Sigmoid colon (tissue), 7 donors: ENCODE measurements around the gene BRIX1. TPM values are rescaled to one million over a fixed set of nuclear protein-coding genes. Genes with fewer than 3 reads are reported as not detected.

ENCODE experiments used
- DNase-seq: peaks from one replicate; pipeline ENCODE4 v3.0.0-alpha.2; 2019
- H3K27ac ChIP-seq, 4 donors: fragments of 200-600 bp; sonication (generic); one replicate each; pipeline ENCODE4 v1.5.1; 2016 to 2019; ENCODE audit warnings: mild to moderate bottlenecking in 1 of 4
- H3K27me3 ChIP-seq, 3 donors: fragments of 200-600 bp; sonication (generic); one replicate each; pipeline ENCODE4 v1.5.1; 2019; ENCODE audit warnings: mild to moderate bottlenecking in 1 of 3
- H3K36me3 ChIP-seq, 4 donors: fragments of 200-600 bp; sonication (generic); one replicate each; pipeline ENCODE4 v1.5.1; 2016 to 2019
- H3K4me1 ChIP-seq, 4 donors: fragments of 200-600 bp; sonication (generic); one replicate each; pipeline ENCODE4 v1.5.1; 2017 to 2019
- H3K4me3 ChIP-seq, 4 donors: fragments of 200-600 bp; sonication (generic); one replicate each; pipeline ENCODE4 v1.5.1; 2017 to 2019; ENCODE audit warnings: mild to moderate bottlenecking in 2 of 4, moderate library complexity in 1 of 4
- H3K9me3 ChIP-seq, 4 donors: fragments of 200-600 bp in 3 of 4; sonication (generic) in 3 of 4; one replicate each; pipeline versions ENCODE4 v1.5.1 to v1.6.1; 2013 to 2019
- CTCF ChIP-seq, 4 experiments: fragments of 450-650 bp in 3 of 4; fragments of 200-600 bp in 1 of 4; IDR thresholded peaks; one replicate each; pipeline ENCODE4 v1.5.1; 2016 to 2019; ENCODE audit warnings: antibody characterized with exemption in 4 of 4, mild to moderate bottlenecking in 3 of 4, moderate library complexity in 2 of 4
- EP300 ChIP-seq, 4 donors: sonication (generic); formaldehyde crosslinking; IDR thresholded peaks; one replicate each; pipeline ENCODE4 v1.6.1; 2017; ENCODE audit warnings: antibody characterized with exemption in 4 of 4
- POLR2A ChIP-seq, 2 donors: fragments of 450-650 bp; IDR thresholded peaks; one replicate each; pipeline ENCODE4 v1.6.1; 2016; ENCODE audit warnings: antibody characterized with exemption in 2 of 2, mild to moderate bottlenecking in 2 of 2, moderate library complexity in 2 of 2
- POLR2AphosphoS5 ChIP-seq, 4 donors: sonication (generic); formaldehyde crosslinking; IDR thresholded peaks; one replicate each; pipeline ENCODE4 v1.6.1; 2017; ENCODE audit warnings: antibody characterized with exemption in 4 of 4
- WGBS, 2 donors: extraction: QIAGEN DNeasy Blood & Tissue Kit; methylation state at CpG; one replicate each; pipeline ENCODE4 v1.1.7; 2013; 5-methylcytosine and 5-hydroxymethylcytosine counted together
- intact Hi-C: fragments of 100-400 bp; cut with DNase I; formaldehyde crosslinking; loops from one replicate; pipeline ENCODE4 v1.15.1; 2023
- polyA plus RNA-seq, 3 donors: library from polyadenylated mRNA; stranded (reverse); fragments of 200-250 nt; gene quantifications; one replicate each; pipeline ENCODE4 v1.2.3, GENCODE V29; 2013
- total RNA-seq, 4 donors: library from RNA; depleted of rRNA; stranded (reverse); fragments of >200 nt; gene quantifications; one replicate each; pipeline ENCODE4 v1.1.0, GENCODE V29; 2016
- donor health status: healthy with polysubstance abuse.
- donor health status: Bipolar disorder and iron deficiency.
- donor health status: healthy.

BRIX1 gene, protein sequence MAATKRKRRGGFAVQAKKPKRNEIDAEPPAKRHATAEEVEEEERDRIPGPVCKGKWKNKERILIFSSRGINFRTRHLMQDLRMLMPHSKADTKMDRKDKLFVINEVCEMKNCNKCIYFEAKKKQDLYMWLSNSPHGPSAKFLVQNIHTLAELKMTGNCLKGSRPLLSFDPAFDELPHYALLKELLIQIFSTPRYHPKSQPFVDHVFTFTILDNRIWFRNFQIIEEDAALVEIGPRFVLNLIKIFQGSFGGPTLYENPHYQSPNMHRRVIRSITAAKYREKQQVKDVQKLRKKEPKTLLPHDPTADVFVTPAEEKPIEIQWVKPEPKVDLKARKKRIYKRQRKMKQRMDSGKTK
- total RNA-seq (10 to 100 TPM in 3 of 4 donors, 1 to 10 TPM in 1; 8.6 to 26.0 (median 20.3) TPM), polyA plus RNA-seq (10 to 100 TPM; 13.2 to 20.8 (median 14.3) TPM)

DNA sequence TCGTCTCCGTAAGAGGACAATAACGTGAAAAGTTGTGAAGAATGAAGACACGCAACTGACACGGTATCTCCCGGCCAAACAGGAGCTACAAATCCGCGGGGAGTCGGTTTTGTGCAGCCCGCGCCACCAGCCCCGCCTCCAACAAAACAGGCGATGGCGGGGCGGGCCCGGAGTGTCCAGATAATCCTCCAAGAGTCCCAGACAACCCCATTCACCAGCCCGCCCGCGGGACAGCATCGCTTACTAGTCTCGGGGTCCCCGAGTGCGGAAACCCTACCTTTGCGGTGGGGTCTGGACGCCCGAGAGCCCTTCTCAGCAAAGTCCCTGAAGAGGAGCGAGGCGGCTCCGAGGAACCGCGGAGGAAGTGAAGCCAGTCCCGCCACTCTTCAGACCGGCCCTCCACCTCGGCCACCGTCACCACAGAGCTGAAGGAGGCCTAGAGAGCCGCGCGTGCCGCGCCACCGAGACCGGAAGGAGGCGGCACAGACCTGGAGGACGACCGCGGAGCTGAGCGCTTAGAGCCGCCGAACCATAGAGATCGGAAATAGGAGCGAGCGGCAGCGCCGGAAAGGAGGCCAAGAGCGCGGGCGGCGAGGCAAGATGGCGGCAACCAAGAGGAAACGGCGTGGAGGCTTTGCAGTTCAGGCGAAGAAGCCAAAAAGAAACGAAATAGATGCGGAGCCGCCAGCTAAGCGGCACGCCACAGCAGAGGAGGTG lies at the start of gene BRIX1, which contains the start of gene RAD1:
TSS of gene BRIX1 (plus strand) at position 573 of the 717 bp plus-strand sequence. CDS start at position 601, 28 bp downstream.
TSS of gene RAD1 (minus strand) at position 366 of the 717 bp plus-strand sequence. CDS start 612 bp downstream, outside the sequence.
- H3K36me3 ChIP-seq, result peaks cover 4 to 34% (median 14%) of the 10 kb centered on the region in 4 donors
- peak within 1 kb of the TSS; percentile 87 to 93 (median 90) for H3K27ac ChIP-seq
- TF ChIP-seq POLR2A (IDR thresholded peaks at IDR 0.05) (peak; percentile 76 to 79), EP300 (IDR thresholded peaks at IDR 0.05) (no peak), POLR2AphosphoS5 (IDR thresholded peaks at IDR 0.05) (peak; percentile 64 to 92 (median 88))
- peaks cover 0 to 43% (median 36%) of the 10 kb centered on the region in 4 donors for H3K4me1 ChIP-seq
- H3K27me3 ChIP-seq, result no peaks in the 10 kb centered on the region
- WGBS, 2 donors, result 0% methylated on average over 67 of the region's 67 CpGs
- H3K9me3 ChIP-seq, result no peaks in the 10 kb centered on the region
- peak within 1 kb of the TSS; percentile 72 to 99 (median 85) for H3K4me3 ChIP-seq
- intact Hi-C loops, result loop anchor here (1.0 to 10.0 kb wide), 4 partner anchors 15 to 1470 kb away; partner anchors contain the start of genes AMACR, RAI14 and TARS1
- peak; percentile 97 for DNase-seq

- TF ChIP-seq CTCF (IDR thresholded peaks at IDR 0.05), result no peak
- no peak for TF ChIP-seq EP300 (IDR thresholded peaks at IDR 0.05)
- TF ChIP-seq POLR2A (IDR thresholded peaks at IDR 0.05), result no peak
- TF ChIP-seq POLR2AphosphoS5 (IDR thresholded peaks at IDR 0.05), result no peak
- Histone ChIP-seq H3K36me3 (no peaks in the 10 kb centered on the region), H3K27ac (no peak overlapping the region), H3K4me1 (no peaks in the 10 kb centered on the region), H3K4me3 (no peak overlapping the region), H3K9me3 (no peaks in the 10 kb centered on the region), H3K27me3 (no peaks in the 10 kb centered on the region)
- no peak for DNase-seq
- 86% methylated on average over 3 of the region's 3 CpGs for WGBS, 2 donors
- intact Hi-C loops, result no loop called here
Measured at GRCh38 chr5:34866989-34867471, 48.5 kb upstream of the BRIX1 start.

- Histone ChIP-seq H3K27me3 (no peaks in the 10 kb centered on the region), H3K36me3 (no peaks in the 10 kb centered on the region), H3K4me1 (no peaks in the 10 kb centered on the region), H3K27ac (no peak overlapping the region), H3K4me3 (no peak overlapping the region), H3K9me3 (no peaks in the 10 kb centered on the region)
- no peak for DNase-seq
- 93 to 94% methylated on average over 3 of the region's 3 CpGs for WGBS, 2 donors
- intact Hi-C loops, result no loop called here
- TF ChIP-seq EP300 (IDR thresholded peaks at IDR 0.05) (no peak), CTCF (IDR thresholded peaks at IDR 0.05) (no peak), POLR2AphosphoS5 (IDR thresholded peaks at IDR 0.05) (no peak), POLR2A (IDR thresholded peaks at IDR 0.05) (no peak)
Measured at GRCh38 chr5:34867660-34868059, 47.9 kb upstream of the BRIX1 start.

DNA sequence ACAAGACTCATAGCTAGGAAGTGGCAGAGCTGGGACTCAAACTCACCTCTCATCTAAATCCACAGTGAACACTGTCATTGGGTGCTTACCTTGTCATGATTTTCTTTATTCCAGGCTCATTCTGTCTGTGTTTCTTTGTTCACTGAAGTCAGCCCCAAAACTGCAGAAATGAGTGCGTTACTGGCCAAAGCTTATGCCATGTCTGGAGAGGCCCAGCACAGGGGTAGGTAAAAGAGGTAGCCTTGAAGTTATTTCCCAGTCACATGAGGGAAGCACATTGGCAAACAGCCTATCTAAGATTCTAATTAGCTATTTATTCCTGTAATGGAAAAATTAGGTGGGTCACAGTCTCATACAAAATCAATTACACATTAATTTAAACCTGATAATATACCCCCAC lies 46.7 kb upstream of the BRIX1 start:
- Histone ChIP-seq H3K27ac (no peak overlapping the region), H3K9me3 (no peaks in the 10 kb centered on the region), H3K4me1 (no peaks in the 10 kb centered on the region), H3K36me3 (no peaks in the 10 kb centered on the region), H3K4me3 (no peak overlapping the region), H3K27me3 (no peaks in the 10 kb centered on the region)
- DNase-seq, result no peak
- intact Hi-C loops, result no loop called here
- 97 to 99% methylated on average over 1 of the region's 1 CpG for WGBS, 2 donors
- no peak for TF ChIP-seq CTCF (IDR thresholded peaks at IDR 0.05)

GRCh38 chr5:34869256-34869655 lies 46.3 kb upstream of the BRIX1 start:
- intact Hi-C loops, result no loop called here
- TF ChIP-seq EP300 (IDR thresholded peaks at IDR 0.05), result no peak
- no peak for TF ChIP-seq POLR2A (IDR thresholded peaks at IDR 0.05)
- TF ChIP-seq CTCF (IDR thresholded peaks at IDR 0.05), result no peak
- TF ChIP-seq POLR2AphosphoS5 (IDR thresholded peaks at IDR 0.05), result no peak
- H3K4me3 ChIP-seq, result no peak overlapping the region
- no peaks in the 10 kb centered on the region for H3K27me3 ChIP-seq
- DNase-seq, result no peak
- no peak overlapping the region for H3K27ac ChIP-seq
- no peaks in the 10 kb centered on the region for H3K9me3 ChIP-seq
- WGBS, 2 donors, result 92% methylated on average over 1 of the region's 1 CpG
- no peaks in the 10 kb centered on the region for H3K4me1 ChIP-seq
- no peaks in the 10 kb centered on the region for H3K36me3 ChIP-seq
